Stimulated activated CD8-positive, alpha-beta memory T cell treated with anti-CD3 and anti-CD28 coated beads, Interleukin-4, amount 100 ng/mL, for 1 hour (primary cell): ENCODE measurements around the gene CITED4.
A peak's percentile ranks its signal among the peaks of the same experiment; 100 is the strongest.
"Not testable (repeated sequence)": the region's sequence is repeated elsewhere in the genome, so short reads cannot be mapped to it uniquely, and the experiment has no call there.

Experiments used
- DNase-seq, 2 donors: peaks; one replicate each; pipeline ENCODE4 v3.0.0-alpha.2; 2020; ENCODE audit warnings: low read depth in 2 of 2, low spot score in 1 of 2

The CITED4 gene, protein sequence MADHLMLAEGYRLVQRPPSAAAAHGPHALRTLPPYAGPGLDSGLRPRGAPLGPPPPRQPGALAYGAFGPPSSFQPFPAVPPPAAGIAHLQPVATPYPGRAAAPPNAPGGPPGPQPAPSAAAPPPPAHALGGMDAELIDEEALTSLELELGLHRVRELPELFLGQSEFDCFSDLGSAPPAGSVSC

DNA sequence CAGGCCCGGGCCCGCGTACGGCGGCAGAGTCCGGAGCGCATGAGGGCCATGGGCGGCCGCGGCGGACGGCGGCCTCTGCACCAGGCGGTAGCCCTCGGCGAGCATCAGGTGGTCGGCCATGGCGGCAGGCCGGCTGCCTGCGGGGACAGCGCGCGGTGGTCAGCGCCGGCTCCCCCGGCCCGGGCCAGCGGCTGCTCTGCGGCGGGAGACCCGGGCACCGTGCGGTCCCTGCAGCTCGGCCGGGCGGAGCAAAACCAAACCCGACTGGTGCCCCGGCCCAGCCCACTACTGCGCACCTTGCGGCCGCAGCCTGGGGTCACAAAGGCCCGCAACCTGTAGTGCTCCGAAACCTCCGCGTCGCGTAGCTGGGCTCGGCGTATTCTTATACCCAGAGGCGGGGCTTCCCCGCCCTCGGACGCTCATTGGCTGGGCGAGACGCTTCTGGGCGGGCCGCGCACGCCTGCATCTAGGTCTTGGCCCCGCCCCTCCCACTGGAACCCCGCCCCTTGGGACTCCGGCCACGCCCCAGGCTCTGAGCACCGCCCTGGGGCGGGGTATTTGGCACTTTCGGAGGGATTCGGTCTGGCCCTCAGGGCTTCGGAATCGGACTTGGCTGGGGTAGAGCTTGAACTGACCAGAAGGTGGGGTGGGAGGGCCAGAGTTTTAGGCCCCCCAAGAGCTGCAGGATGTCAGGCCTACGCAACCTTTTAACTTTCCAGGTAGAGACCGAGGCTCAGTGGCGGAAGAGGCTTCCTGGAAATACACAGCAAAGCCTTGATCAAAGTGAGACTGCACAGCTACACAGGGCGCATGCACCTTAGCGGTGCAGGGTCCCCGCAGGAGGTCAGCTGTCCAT, at the start of gene CITED4:
CITED4 (minus strand) TSS at position 356 of the 856 bp plus-strand sequence; CDS start at position 120, 236 bp downstream.
- DNase-seq: peak; percentile 90 to 92

DNA sequence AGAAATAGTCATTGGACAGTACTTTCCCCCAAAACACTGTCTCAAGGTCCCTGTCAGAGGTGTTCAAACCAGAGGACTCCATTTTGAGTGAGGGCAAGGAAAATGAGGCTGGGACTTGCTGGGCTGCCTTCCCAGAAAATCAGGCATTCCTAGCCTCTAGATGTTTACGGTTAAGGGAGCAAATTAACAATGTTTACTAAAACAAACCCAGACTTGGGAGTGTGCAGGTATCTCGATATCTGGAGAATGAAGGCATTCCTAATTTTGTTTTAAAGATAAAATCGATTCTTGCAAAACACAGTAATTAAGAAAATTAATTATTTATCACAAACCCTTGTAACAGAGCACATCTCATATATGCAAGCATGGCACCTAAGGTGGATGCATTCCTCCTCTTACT, 48.9 kb upstream of the CITED4 start:
- DNase-seq: no peak

DNA sequence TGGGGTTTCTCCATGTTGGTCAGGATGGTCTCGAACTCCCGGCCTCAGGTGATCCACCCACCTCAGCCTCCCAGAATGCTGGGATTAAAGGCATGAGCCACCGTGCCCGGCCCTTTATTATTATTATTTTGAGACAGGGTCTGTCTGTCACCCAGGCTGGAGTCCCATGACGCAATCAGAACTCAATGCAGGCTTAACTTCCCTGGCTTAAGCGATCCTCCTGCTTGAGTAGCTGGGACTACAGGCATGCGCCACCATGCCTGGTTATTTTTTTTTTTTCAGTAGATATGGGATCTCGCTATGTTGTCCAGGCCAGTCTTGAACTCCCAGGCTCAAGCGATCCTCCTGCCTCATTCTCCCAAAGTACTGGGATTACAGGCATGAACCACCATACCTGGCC, 47.1 kb upstream of the CITED4 start:
- DNase-seq: no peak

DNA sequence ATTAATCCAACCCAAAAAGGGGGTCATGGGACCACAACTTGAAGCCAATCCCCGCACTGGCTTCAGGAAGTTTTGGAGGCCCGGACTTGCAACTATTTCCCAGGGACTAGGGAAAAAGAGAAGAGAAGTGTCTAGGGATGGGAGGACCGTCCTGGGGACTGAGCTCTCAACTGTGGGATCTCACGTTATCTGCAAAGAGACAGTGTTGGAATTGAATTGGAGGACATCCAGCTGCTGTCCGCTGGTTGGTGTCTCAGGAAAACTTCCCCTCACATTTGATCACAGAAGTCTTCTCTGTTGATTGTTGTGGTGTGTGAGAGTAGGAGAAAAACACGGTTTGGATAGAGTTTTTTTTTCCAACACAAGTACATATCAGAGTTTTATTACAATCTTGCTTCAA, 46.2 kb upstream of the CITED4 start:
- DNase-seq: no peak

DNA sequence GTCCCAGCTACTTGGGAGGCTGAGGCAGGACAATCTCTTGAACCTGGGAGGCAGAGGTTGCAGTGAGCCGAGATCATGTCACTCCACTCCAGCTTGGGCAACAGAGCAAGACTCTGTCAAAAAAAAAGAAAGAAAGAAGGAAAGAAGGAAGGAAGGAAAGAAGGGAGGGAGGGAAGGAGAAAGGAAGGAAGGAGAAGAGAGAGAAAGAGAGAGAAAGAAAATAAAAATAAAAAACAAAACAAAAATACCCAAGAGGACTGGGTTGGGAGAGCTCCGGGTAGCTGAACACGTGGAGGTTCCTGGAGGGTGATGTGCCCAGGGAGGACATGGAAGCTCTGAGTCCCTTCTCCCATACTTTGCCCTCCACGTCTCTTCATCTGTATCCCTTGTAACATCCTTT, 45.7 kb upstream of the CITED4 start:
- no peak for DNase-seq

DNA sequence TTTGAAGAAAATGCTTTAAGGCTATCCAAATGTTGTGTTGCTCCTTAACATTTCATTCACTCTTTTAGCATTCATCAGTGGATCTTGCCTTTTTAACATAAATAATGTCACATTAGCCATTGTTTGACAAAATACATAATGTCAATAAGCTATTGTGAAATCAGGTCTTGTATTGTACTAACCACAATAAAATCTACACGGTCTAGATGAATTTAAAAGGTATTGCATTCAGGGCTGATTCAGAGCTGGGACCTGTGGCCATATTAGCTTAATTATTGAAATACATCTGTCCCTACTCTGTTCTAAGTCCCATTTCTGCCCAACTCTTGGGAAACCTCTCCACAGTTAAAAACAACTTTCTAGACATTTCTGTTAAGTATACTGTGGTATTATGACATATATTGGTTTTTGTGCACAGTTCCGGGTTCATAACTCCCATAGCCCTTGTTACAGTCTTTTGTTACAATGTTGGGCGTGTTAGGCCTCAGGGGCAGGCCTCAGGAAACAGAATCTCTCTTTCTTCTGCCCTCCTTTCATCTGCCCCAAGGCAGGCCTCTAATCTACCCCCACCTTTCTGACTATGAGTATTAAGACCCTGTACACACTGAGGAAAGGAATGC, 44.7 kb upstream of the CITED4 start:
- DNase-seq: no peak

DNA sequence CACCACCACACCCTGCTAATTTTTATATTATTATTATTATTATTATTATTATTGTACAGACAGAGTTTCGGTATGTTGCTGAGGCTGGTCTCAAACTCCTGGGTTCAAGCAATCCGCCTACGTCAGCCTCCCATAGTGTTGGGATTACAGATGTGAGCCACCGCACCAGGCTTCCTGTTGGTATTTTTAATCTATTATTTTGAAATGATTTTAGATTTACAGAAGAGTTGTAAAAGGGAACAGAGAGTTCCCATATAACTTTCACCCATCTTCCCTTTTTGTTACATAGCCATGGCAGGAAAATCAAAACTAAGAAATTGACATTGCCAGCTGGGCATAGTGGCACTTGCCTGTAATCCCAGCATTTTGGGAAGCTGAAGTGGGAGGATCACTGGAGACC, 42.9 kb upstream of the CITED4 start:
- DNase-seq: no peak

DNA sequence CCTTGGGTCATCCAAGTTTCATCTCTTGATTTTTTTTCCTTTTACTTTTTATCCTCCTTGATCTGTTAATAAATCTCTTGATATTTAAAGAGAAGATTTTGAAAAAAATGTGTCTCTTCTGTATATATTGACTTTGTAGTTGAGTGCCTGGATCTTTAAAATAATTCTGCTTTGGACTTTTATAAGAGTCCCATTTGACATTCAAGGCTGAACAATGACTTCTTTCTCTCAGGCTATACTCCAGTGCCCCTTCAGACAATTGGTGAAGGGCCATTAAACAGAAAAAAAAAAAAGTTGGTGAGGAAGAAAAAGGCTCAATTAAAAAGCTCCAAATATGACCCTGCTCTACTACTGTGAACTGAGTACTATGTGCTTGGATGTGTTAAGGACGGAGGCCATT, 40.9 kb upstream of the CITED4 start:
- DNase-seq: no peak

DNA sequence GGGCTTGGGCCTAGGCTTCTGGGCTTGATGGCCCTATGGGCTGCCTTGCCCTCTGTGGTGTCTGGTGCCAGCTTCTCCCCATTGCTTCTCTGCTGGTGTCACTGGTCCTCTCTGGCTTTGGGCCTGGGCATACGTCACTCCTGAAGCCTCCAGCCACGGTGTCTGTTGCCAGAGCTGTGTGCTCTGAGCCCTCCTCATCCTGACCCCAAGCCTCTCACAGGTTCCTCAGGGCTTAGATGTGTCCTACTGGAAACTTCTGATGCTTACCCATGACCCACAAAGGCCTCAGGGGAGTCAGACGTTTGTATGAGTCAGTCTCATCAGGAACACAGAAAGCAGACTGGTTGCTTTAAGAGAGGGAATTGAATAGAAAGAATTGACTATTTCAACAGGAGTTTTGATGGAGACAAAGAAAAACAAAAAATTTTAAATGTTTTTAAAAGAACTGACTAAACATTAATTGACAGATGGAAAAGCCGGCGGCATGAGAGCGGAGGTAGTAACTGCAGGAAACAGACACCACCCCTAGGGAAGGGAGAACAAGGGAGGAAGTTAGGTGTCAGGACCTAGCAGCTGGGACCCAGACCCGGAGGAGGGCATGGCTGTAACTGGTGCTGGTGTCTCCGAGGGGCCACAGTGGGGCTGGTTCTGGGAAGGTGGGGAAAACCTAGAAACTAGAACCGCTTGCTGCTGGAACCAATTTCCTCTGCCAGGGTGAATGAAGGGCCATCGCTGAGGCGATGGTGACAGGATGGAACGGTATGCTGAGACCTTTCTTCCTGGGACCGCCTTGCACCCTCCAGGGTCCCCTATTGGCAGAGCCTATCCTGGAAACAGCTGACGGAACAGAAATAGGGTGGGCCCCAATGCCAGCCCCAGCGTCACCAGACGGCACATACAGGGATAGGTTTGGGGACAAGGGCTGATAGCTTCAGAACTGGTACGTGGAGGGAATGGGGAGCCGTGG, 40.0 kb upstream of the CITED4 start:
- no peak for DNase-seq

DNA sequence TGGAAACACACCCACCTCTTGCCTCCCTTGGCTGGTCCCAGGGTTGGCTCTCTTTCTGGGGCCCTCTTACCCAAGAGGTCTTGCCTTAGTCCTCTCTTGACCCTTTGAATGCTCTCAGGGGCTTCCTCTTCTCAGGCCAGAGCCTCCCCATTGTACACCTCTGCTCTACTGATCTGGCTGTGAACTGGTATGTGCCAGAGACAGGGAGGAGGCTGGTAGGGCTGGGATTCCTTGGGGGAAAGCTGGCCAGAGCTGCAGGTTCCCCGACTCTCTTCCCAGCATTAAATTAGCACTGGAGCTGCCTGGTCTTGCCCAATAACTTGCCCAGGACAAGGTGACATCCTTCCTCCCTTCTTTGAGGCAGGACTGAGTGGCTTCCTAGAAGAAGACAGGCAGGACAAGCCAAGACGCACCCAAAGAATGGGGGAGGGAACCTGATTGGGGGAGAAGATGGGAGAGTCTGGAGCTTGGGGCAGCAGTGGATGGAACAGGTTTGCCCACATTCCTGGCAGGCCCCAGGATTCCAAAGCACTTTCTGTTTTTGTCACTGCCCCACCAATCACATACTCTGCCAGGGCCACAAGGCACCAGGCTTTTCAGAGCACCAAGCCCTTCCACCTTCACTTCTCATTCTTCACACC, 37.2 kb upstream of the CITED4 start:
- DNase-seq: no peak

DNA sequence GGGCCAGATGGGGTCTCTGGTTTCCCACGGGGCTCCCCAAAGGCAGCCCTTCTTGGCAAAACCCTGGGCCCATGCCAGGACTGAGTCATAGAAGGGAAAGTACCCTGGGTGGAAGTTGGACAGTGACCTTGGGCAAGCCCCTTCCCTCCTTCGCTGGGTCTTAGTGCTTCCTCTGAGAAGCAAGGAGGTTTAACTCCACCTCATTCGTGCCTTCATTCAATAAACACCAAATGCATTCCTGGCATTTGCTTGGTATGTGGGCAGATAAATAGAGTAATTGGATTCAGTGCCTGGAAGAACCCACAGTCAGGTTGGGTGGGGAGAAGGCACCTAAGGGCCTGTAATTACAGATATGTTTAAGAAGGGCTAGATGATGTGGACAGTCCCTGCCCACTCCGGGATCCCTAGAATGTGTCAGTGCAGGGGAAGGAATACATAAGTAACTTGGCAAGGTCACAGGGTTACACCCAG, 36.3 kb upstream of the CITED4 start:
- DNase-seq: no peak

DNA sequence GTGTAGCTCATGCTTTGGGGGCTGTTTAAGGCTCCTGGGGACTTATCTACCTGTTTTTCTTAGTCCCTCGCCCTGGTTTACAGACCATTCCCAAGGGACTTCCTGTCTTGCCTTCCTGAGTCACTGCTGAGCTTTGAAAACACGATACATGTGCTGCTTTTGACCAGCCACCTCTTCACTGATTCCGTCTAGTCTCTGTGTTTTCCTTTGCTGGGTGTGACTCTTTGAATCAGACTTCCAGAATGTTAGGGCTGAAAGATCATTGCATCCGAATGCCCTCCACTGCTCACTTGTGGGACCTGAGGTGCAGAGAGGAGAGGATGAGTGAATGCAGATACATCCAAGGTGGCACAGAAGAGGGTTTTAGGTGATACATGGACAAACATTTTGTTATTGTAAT, 35.4 kb upstream of the CITED4 start:
- DNase-seq: no peak

DNA sequence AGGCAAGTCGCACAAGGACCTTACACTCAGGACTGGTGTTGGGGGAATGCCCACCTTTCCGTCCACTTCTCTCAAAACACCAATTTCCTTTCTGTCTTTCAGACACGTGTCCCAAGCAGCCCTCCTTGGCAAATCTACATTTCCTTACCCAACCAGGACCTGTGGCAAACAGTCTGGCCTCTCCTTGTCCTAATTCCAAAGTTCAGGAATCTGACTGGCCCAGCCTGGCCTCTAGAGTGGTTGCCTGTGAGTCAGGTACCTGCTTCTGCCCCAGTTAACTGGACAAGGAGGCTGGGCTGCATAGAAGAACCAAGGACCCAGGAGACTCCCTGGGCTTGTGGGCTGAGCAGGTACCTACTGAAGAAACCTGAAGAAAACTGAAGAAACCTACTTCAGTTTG, 34.3 kb upstream of the CITED4 start:
- DNase-seq: no peak

DNA sequence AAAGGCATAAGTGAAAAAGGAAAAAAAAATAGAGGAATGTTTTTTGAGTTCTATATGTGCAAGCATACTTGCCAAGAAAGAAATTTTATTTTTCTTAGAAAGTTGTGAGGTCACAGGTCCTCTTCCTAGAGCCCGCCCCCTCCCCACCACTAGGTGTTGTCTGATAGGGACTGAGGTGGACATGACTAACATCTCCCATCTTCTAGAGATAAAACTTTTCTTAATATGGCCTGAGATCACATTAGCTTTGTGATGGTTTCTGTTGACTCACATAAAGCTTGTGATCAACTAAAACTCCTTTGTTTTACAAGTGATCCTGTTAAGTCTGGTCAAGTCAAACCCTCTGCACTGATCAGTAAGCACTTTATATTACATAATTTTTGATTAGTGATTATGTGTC, 33.4 kb upstream of the CITED4 start:
- DNase-seq: no peak

DNA sequence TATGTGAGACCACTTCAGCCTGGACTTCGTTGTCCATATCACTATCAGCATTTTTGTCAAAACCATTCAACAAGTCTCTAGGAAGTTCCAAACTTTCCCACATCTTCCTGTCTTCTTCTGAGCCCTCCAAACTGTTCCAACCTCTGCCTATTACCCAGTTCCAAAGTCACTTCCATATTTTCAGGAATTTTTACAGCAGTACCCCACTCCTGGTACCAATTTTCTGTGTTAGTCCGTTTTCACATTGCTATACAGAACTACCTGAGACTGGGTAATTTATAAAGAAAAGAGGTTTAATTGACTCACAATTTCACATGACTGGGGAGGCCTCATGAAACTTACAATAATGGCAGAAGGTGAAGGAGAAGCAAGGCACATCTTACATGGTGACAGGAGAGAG, 32.7 kb upstream of the CITED4 start:
- not testable (repeated sequence) for DNase-seq

DNA sequence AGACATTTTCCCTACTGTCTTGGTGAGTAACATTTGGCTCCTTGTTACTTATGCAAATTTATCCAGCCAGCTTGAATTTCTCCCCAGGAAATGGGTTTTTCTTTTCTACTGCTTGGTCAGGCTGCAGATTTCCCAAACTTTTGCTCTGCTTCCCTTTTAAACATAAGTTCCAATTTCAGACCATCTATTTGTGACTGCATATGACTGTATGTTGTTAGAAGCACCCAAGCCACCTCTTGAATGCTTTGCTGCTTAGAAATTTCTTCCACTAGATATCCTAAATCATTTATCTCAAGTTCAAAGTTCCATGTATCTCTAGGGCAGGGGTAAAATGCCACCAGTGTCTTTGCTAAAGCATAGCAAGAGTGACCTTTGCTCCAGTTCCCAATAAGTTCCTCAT, 32.3 kb upstream of the CITED4 start:
- no peak for DNase-seq

DNA sequence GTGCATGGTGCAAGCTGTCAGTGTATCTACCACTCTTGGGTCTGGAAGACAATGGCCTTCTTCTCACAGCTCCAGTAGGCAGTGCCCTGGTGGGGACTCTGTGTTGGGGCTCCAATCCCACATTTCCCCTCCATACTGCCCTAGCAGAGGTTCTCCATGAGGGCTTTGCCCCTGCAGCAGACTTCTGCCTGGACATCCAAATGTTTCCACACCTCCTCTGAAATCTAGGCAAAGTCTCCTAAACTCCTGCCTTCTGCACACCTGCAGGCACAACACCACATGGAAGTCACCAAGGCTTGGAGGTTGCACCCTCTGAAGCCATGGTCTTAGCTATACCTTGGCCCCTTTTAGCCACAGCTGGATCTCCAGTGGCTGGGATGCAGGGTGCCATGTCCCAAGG, 31.8 kb upstream of the CITED4 start:
- no peak for DNase-seq

DNA sequence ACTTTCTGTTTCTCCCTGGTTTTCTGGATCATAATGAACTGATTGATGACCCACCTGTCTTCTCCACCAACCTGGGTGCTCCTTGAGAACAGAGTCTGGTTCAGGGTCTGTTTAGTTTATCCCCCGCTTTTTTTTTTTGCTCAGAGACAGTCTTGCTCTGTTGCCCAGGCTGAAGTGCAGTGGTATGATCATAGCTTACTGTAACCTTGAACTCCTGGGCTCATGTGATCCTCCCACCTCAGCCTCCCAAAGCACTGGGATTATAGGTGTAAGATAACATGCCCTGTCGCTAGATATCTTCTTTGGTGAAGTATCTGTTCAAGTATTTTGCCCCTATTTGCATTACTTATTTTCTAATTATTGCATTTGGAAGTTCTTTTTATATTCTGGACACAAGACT, 30.2 kb upstream of the CITED4 start:
- no peak for DNase-seq

DNA sequence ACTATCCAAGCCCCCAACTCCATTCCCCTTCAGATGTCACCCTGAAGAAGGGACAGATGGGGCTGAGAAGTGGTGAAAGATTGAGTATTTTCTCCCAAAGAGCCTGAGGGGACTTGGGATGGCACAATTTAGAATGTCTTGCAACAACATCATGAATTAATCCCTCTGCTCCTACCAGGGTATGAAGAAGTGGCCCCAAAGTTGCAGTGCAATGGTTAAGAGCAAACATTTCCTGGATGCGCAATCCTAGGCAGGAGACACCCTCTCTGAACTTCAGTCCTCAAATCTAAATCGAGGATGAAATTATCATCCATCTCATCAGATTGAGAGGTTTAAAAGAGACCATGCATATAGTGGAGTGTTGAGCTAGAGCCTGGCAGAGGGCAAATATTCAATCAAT, 28.6 kb upstream of the CITED4 start:
- DNase-seq: no peak

DNA sequence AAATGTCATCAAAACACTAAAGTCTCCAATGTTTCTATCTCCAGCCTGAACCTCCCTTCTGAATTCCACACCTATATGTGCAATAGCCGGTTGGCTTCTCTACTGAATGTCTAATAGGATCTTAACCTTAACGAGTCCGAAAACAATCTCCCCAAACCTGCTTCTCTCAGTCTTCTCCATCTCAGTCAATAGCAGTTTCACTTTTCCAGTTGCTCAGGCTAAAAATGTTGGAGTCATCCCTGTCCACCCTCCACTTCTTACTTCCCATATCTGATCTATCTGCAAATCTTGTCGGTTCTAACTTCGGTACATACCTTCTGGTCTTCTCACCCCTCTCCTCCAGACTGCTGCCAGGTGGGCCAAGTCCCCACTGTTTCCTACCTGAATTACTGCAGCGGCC, 25.5 kb upstream of the CITED4 start:
- DNase-seq: no peak

DNA sequence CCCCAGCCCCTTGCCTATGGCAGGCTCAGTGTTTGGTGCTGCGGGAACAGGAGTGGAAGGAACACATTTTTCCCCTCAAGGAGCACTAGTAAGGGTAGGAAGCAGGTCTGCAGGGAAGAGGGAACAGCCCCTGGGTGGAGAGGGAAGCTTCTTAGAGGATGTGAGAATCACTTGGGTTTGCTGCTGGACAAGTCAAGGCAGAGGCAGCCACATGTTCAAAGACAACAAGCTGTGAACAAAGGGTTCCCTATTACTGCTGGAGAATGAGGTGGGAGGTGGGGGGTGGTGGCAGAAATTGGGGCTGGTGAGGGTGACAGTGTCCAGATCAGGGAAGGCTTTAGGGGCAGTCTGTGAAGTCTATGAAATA, 24.8 kb upstream of the CITED4 start:
- DNase-seq: no peak
